ENCODE measurements around the gene ZC3H7B.

DNA sequence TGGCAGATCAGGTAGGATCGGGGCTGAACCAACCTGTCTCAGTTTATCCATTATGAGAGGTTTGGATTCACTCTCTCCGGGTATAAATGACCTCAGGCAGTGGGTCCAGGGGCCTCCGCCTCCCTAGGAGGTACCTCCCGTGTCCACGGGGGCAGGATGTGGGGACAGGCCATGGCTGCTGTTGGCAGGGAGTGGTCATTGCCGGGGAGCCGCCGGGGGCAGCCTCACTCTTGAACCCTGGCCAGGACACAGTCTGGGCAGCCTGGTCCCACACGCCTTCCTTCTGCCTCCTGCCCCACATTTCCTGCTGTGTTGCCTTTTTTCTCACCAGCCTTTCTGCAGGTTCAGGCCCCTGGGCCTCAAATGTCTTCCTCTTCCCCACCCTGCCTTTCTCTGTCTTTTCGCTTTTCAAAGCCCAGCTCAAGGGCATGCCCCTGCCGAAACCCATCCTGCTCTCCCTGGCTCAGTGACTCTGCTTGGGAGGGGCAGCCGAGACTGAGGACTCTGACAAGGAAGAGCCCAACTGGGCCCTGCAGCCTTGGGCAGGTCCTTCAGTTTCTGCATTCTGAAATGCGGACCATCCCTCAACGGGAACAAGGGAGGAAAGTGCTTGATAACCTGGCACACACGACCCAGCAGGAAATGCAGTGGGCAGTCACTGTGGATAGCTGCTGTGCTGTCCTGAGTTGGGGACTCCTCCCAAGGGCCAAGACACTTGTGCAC lies 31.1 kb downstream of the ZC3H7B start:
- TF ChIP-seq, protein P1, sequence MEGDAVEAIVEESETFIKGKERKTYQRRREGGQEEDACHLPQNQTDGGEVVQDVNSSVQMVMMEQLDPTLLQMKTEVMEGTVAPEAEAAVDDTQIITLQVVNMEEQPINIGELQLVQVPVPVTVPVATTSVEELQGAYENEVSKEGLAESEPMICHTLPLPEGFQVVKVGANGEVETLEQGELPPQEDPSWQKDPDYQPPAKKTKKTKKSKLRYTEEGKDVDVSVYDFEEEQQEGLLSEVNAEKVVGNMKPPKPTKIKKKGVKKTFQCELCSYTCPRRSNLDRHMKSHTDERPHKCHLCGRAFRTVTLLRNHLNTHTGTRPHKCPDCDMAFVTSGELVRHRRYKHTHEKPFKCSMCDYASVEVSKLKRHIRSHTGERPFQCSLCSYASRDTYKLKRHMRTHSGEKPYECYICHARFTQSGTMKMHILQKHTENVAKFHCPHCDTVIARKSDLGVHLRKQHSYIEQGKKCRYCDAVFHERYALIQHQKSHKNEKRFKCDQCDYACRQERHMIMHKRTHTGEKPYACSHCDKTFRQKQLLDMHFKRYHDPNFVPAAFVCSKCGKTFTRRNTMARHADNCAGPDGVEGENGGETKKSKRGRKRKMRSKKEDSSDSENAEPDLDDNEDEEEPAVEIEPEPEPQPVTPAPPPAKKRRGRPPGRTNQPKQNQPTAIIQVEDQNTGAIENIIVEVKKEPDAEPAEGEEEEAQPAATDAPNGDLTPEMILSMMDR (IDR thresholded peaks at IDR 0.05; ENCODE audit: insufficient read depth, low read length) = no peak
- no peak for TF ChIP-seq POLR2AphosphoS5 (IDR thresholded peaks at IDR 0.05; ENCODE audit: low read depth)
- TF ChIP-seq, protein P2, sequence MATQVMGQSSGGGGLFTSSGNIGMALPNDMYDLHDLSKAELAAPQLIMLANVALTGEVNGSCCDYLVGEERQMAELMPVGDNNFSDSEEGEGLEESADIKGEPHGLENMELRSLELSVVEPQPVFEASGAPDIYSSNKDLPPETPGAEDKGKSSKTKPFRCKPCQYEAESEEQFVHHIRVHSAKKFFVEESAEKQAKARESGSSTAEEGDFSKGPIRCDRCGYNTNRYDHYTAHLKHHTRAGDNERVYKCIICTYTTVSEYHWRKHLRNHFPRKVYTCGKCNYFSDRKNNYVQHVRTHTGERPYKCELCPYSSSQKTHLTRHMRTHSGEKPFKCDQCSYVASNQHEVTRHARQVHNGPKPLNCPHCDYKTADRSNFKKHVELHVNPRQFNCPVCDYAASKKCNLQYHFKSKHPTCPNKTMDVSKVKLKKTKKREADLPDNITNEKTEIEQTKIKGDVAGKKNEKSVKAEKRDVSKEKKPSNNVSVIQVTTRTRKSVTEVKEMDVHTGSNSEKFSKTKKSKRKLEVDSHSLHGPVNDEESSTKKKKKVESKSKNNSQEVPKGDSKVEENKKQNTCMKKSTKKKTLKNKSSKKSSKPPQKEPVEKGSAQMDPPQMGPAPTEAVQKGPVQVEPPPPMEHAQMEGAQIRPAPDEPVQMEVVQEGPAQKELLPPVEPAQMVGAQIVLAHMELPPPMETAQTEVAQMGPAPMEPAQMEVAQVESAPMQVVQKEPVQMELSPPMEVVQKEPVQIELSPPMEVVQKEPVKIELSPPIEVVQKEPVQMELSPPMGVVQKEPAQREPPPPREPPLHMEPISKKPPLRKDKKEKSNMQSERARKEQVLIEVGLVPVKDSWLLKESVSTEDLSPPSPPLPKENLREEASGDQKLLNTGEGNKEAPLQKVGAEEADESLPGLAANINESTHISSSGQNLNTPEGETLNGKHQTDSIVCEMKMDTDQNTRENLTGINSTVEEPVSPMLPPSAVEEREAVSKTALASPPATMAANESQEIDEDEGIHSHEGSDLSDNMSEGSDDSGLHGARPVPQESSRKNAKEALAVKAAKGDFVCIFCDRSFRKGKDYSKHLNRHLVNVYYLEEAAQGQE (IDR thresholded peaks at IDR 0.05; ENCODE audit: insufficient replicate concordance, low read depth) = no peak
- TF ChIP-seq SPI1 (IDR thresholded peaks at IDR 0.05; ENCODE audit: borderline replicate concordance, low read depth) = no peak
